WERI-Rb-1 (cell line): Measurements from ENCODE around the gene ZDHHC23.

Source experiments
- DNase-seq: peaks from one replicate; pipeline ENCODE4 v3.0.0-alpha.2; 2020
- H3K27ac ChIP-seq: fragments of 250-450 bp; sonication (Bioruptor Pico); 2 replicates; pipeline ENCODE4 v1.5.1; 2020; ENCODE audit warnings: mild to moderate bottlenecking, moderate library complexity
- H3K27me3 ChIP-seq: fragments of 250-450 bp; sonication (Bioruptor Pico); 2 replicates; pipeline ENCODE4 v1.5.1; 2021; ENCODE audit warnings: mild to moderate bottlenecking, low read depth, moderate library complexity; ENCODE audit not compliant: insufficient read depth, severe bottlenecking
- H3K36me3 ChIP-seq: fragments of 250-450 bp; sonication (Bioruptor Pico); 2 replicates; pipeline ENCODE4 v1.5.1; 2020; ENCODE audit warnings: mild to moderate bottlenecking, moderate library complexity
- H3K4me3 ChIP-seq: 2 replicates; pipeline ENCODE4 v1.5.1; 2011; ENCODE audit warnings: low read depth, mild to moderate bottlenecking, control low read depth, low read length
- H3K9me3 ChIP-seq: fragments of 250-450 bp; sonication (Bioruptor Pico); 2 replicates; pipeline ENCODE4 v1.5.1; 2021; ENCODE audit warnings: mild to moderate bottlenecking, moderate library complexity; ENCODE audit not compliant: severe bottlenecking
- TF ChIP-seq, protein P1 (sequence below): IDR thresholded peaks from 2 replicates; pipeline ENCODE4 v1.5.1; 2011; ENCODE audit warnings: low read depth, mild to moderate bottlenecking, control low read depth, inconsistent platforms, low read length

The ZDHHC23 gene, protein sequence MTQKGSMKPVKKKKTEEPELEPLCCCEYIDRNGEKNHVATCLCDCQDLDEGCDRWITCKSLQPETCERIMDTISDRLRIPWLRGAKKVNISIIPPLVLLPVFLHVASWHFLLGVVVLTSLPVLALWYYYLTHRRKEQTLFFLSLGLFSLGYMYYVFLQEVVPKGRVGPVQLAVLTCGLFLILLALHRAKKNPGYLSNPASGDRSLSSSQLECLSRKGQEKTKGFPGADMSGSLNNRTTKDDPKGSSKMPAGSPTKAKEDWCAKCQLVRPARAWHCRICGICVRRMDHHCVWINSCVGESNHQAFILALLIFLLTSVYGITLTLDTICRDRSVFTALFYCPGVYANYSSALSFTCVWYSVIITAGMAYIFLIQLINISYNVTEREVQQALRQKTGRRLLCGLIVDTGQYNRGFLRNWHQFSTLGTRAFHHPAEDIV

GRCh38 chr3:113947372-113948014 lies at the start of gene ZDHHC23:
TSS of gene ZDHHC23 (plus strand) at chr3:113948013. CDS start at chr3:113948803, 790 bp downstream.
- H3K27ac ChIP-seq: peak within 1 kb of the TSS; percentile 57
- peak; percentile 88 for DNase-seq
- TF ChIP-seq, protein P1, sequence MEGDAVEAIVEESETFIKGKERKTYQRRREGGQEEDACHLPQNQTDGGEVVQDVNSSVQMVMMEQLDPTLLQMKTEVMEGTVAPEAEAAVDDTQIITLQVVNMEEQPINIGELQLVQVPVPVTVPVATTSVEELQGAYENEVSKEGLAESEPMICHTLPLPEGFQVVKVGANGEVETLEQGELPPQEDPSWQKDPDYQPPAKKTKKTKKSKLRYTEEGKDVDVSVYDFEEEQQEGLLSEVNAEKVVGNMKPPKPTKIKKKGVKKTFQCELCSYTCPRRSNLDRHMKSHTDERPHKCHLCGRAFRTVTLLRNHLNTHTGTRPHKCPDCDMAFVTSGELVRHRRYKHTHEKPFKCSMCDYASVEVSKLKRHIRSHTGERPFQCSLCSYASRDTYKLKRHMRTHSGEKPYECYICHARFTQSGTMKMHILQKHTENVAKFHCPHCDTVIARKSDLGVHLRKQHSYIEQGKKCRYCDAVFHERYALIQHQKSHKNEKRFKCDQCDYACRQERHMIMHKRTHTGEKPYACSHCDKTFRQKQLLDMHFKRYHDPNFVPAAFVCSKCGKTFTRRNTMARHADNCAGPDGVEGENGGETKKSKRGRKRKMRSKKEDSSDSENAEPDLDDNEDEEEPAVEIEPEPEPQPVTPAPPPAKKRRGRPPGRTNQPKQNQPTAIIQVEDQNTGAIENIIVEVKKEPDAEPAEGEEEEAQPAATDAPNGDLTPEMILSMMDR: 0 out of 2 replicates have a peak, but pooled peaks have one; percentile 6

GRCh38 chr3:113898892-113899291 lies 48.9 kb upstream of the ZDHHC23 start:
- no peaks in the 10 kb centered on the region for H3K9me3 ChIP-seq
- H3K27ac ChIP-seq: no peak overlapping the region
- no peaks in the 10 kb centered on the region for H3K27me3 ChIP-seq
- H3K4me3 ChIP-seq: no peak overlapping the region
- TF ChIP-seq, protein P1: no peak
- DNase-seq: no peak
- no peaks in the 10 kb centered on the region for H3K36me3 ChIP-seq

More at GRCh38 chr3:113947372-113948014, at the start of gene ZDHHC23:
- H3K4me3 ChIP-seq: peak within 1 kb of the TSS; percentile 91
- H3K27me3 ChIP-seq: no peaks in the 10 kb centered on the region
- H3K9me3 ChIP-seq: no peaks in the 10 kb centered on the region
- peaks cover 2% of the 10 kb centered on the region; the same call in 1 of the 2 replicates for H3K36me3 ChIP-seq

DNA sequence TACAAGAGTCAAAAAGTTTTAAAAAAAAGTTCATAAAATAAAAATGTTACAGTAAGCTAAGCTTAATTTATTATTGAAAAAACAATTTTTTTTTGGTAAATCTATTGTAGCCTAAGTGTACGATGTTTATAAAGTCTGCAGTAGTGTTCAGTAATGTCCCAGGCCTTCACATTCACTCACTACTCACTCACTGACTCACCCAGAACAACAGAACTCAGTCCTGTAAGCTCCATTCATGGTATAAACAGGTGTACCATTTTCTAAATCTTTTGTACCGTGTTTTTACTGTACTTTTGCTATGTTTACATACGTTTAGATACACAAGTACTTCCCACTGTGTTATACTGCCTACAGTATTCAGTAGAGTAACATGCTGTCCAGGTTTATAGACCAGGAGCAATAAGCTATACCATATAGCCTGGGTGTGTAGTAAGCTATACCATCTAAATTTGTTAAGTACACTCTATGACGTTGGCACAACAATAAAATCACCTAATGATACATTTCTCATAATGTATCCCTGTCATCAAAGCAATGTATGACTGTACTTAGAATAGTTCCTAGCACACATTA lies 41.2 kb upstream of the ZDHHC23 start:
- H3K27ac ChIP-seq: no peak overlapping the region
- TF ChIP-seq, protein P1: no peak
- no peak overlapping the region for H3K4me3 ChIP-seq

GRCh38 chr3:113908133-113908532 lies 39.7 kb upstream of the ZDHHC23 start:
- Histone ChIP-seq H3K4me3 (no peak overlapping the region), H3K9me3 (no peaks in the 10 kb centered on the region), H3K27ac (no peak overlapping the region), H3K27me3 (no peaks in the 10 kb centered on the region), H3K36me3 (no peaks in the 10 kb centered on the region)
- TF ChIP-seq, protein P1: no peak
- DNase-seq: no peak

More for the DNA sequence above, 41.2 kb upstream of the ZDHHC23 start:
- no peak for DNase-seq
- Histone ChIP-seq H3K36me3 (no peaks in the 10 kb centered on the region), H3K27me3 (no peaks in the 10 kb centered on the region), H3K9me3 (no peaks in the 10 kb centered on the region)

DNA sequence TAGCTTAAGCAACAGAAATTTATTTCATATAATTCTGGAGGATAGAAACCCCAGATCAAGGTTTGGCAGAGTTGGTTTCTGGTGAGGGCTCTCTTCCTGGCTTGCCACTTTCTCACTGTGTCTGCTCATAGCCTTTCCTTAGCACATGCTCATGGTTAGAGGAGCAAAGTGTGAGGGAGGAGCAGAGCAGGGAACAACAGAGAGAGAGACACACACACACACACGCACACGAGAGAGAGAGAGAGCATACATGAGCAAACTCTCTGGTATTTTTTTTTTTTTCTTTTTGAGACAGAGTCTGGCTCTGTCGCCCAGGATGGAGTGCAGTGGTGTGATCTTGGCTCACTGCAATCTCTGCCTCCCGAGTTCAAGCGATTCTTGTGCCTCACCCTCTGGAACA lies 36.8 kb upstream of the ZDHHC23 start:
- H3K27me3 ChIP-seq: no peaks in the 10 kb centered on the region
- no peaks in the 10 kb centered on the region for H3K9me3 ChIP-seq
- no peak for DNase-seq
- TF ChIP-seq, protein P1: no peak
- H3K4me3 ChIP-seq: no peak overlapping the region
- H3K27ac ChIP-seq: no peak overlapping the region
- H3K36me3 ChIP-seq: no peaks in the 10 kb centered on the region
